ENCODE measurements around the gene DGKB.

The DGKB gene

DNA sequence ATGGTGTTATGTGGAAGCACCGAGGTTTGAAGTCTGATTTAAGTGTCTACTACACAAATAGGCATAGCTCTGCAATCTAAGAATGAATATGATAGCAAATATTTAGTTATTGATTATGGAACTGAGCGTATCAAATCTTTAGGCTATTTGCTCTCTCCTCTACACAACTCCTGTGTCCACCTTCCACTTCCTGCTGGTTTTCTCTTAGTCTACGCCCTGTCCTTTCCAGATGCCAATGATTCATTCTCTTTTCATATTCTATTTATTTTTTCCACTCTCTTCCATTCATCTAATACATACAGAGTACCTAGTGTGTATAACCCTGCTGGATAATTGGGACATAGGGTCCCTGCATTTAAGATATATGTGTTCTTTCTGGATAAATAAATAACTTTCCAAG lies 83.7 kb downstream of the DGKB start:
- no peak for DNase-seq

DNA sequence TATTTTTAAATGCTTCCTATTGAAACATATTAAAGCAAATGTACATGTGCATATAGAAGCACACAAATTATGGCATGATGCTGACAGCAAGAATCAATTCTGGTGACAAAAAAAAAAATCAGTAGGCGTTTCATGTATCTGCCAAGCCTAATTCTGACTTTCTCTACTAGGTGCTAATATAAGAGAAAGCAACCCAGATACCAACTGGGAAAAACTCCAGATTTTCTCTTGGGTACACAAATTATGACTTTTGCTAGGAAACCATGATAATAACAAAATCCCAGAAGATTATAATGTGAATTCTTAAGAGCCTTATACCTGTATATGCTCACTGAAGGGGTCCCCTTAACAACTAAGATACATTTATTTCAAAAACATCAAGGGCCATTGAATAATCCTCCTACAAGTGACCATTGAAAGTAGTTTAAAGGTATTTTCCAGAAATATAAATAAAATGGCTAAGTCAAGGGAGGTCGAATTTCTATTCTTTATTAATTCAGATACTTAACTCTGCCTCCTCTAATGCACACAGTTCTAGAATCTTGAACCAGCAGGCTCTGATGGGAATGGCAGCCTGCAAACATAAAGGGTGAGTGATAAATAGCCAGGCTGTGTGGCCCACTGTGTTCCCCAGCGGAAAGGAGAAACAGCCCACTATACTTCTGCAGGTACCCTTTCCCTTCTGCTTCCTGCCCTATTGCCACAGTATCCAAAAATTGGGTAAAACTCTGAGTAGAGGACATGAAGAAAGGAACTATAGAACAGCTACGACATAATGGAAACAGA lies 84.5 kb downstream of the DGKB start:
- DNase-seq = no peak

DNA sequence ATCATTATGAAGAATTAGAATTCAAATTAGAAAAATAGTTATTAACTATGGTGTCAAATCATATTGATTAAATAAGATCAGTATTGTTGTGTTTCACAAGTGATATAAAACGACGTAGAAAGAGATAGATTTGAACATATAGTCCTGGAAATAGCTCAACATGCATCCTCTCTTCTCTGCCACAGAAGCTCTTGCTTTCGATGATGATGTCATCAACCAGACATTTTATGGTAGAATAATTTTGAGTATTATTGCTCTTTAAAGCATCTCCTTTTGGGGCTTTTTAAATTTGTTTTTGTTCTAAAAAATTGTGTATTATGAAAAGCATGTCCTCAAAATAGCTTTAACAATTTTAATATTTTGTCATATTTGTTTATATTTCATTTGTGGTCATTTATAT lies 95.0 kb downstream of the DGKB start:
- no peak for DNase-seq

DNA sequence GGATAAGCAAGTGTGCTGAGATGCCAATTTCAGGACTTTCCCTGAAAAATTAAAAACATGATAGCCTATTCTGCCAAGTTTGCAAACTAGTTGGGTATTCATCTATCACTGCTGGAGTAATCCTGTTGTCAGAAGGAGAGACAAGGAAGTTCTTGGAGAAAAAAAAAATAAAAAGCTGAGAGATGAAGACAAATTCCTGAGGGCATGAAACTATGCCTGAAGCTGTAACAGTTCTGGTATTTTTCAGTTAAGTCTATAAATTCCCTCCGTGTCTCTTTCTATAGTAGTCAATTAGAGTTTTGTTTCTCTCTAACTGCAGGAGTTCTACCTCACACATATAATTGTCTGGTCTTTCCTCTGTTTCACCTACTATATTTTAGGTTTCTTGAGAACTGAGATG lies 95.7 kb downstream of the DGKB start:
- DNase-seq = no peak

DNA sequence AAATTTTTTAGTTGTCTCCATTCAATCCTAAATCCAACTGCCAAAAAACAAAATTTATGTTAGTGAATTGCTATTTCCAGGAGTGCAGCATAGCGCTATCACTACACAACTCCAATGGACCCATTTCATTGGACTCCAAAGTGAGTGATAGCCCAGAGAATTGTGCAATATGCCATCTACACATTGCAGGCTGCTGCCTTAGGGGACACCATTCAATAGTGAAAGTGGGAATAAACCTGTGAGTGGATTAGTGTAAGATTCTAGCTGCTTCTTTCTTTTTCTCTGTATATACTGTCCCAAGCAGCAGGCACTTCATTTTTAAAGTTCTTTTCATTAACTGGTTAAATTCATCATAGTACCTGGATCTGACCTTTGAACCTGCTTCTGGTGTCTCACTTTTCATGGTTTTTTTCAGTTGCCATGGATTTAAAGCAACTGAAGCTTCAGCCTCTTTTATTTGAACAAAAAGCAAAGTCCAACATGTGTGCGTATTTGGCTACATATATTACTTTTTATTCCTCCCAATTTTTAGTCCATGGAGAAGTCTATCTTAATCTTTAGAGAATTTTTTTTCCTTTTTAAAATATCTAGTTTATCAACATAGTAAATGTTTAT lies 97.3 kb downstream of the DGKB start:
- no peak for DNase-seq

DNA sequence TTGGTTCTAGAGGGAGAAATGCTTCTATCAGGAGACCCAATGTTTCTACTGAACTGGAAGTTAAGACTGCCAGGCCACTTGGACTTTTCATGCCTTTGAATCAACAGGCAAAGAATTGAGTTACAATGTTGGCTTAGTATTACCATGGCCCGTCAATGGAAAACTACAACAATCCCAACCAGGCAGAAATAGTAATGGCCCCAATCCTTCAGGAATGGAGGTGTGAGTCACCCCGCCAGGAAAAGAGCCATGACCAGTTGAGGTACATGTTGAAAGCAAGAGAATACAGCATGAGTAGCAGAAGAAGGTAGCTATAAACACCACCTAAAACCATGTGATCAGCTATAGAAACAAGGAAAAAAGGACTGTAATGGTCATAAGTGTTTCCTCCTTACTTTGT lies 101.9 kb downstream of the DGKB start:
- DNase-seq = no peak

DNA sequence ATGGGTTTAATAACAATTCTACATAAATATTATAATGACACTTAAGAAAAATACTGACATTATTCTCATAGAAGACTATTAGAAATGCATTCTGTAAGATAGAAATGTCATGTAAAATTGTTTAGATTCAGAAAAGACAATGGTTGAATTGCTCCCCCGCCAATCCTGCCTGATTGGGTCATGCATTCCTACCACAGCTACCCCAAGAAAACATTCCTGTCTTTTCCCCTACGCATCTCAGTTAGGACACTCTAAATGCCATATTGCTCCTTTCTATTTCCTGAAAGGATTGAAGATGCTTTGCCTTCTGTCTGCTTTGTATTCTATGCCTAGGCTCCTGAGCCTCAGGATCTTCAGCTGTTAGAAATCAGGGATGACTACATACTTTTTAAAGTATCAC lies 109.4 kb downstream of the DGKB start:
- DNase-seq = no peak

DNA sequence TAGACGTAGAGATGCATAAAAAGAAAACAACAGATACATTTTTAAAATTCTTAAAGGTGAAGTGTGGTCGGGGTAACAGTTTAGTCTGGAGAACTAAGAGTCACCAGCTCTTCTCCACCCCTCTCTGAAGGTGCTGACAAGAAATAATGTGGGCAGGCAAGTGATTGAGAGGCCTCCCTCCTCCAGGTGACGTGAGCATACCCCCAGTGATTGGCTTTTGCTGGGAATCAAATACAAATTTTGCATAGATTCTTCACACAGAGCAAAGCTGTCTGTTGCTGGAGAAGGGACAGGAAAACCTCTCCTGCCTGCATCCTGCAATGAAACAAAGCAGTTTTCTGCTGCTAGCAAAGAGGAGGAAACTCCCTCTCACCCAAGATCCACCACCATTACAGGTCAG lies 115.0 kb downstream of the DGKB start:
- no peak for DNase-seq

DNA sequence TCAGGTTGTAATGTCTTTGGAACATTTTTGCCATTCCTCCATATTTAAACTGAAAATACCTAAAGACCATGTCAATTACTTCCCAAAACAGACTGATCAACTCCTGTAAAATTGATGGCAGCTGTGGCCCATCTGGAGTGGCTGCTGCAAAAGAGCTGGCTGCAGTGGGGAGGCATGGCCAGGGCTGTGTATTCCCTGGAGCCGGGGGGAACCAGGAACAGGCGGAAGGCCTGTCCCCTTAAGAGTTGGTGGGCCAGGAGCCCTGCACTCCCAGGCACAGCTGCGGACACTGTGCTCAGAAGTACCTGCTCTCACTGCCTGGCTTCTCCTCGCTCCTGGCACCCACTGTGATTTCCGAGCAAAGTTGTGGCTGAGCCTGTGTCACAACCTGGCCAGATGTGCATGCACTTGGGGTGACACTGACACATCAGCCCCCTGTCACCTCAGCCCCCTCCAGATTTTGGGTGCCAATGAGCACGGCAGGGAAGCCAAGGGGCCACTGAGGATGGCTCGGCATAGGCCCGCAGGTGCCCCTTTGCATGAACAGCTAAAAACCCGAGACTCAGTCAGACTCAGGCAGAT lies 116.1 kb downstream of the DGKB start:
- no peak for DNase-seq

DNA sequence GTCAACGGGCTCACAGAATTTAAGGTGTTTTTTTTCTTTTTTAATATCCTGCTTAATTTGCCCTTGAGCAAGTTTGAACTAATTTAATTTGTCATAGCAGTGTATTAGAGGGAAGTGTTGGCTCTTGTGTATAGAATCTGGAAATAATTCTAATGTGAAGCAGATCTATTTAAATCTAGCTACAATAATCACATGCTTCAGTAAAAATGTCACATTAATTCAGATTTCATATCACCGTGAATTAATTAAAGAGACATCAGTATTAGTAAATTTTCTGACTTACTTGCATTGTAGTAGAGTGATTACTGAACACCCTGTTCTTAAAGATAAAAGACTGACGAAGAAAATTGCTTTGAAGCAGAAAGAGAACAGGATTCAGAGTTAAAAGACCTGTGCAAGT lies 124.7 kb downstream of the DGKB start:
- DNase-seq = no peak

DNA sequence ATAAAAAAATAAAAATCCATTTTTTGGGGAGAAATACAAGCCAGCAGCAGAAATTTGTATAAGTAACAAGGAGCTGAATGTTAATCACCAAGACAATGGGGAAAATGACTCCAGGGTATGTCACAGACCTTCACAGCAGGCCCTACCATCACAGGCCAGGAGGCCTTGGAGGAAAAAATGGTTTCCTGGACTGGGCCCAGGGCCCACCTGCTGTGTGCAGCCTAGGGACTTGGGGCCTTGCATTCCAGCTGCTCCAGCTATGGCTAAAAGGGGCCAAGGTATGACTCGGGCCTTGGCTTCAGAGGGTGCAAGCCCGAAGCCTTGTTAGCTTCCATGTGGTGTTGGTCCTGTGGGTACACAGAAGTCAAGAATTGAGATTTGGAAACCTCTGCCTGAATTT lies 126.3 kb downstream of the DGKB start:
- DNase-seq = no peak

DNA sequence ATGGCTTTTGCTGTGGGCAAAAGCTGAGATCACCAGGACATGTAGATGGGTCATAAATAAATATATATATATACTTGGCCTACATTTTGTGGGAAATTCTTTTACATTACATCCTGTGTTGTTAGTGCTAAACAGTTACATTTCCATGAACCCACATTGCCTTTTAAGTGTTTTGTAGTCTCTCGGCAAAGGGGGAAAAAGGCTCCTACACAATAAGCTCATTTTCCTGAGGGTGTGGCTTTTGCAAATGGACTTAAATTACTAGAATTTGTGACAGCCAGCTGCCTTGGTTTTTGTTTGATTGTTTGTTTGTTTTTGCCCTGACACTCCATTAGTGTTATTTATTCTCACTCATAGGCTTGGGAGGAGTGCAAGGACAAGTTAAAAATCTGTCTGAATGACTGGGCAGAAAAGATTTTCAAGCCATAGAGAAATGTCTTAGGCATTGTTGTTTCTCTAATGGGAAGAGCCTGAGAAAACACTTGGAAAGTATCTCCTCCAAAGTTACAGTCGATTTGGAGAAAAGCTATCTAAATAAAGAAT lies 128.8 kb downstream of the DGKB start:
- no peak for DNase-seq

DNA sequence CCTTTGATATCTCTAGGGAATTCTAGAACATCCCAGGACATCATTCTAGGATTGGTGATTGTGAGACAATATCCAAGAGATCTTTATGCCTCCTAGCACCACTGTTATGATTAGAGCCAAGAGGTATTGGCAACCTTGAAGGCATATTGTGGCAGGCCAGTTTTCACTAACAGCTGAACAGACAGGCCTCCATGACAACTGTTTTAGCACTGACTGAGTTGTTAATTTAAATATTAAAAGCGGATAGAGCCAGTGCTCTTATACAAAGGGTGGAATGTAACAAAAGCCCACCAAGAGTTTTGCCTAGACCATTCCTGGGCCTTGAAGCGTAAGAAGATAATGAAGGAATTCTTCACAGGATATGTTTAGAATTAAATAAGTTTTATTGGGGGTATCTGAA lies 131.9 kb downstream of the DGKB start:
- DNase-seq = no peak

DNA sequence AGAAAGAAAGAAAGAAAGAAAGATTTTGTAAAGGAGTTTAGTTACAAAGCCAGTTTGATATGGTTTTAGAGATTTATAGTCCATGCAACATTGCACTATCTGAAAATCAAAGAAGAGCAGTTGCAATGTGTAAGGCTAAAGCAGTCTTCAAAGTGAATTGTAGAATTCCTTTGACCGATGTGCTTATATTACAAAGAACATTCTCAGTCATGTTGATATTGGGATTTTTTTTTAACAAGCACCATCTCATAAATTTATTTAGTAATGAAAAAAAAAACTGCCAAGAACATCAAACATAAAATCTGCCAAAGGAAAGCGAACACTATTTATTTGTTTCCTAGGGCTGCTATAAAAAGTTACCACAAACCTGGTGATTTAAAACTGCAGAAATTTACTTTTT lies 133.3 kb downstream of the DGKB start:
- DNase-seq = no peak

DNA sequence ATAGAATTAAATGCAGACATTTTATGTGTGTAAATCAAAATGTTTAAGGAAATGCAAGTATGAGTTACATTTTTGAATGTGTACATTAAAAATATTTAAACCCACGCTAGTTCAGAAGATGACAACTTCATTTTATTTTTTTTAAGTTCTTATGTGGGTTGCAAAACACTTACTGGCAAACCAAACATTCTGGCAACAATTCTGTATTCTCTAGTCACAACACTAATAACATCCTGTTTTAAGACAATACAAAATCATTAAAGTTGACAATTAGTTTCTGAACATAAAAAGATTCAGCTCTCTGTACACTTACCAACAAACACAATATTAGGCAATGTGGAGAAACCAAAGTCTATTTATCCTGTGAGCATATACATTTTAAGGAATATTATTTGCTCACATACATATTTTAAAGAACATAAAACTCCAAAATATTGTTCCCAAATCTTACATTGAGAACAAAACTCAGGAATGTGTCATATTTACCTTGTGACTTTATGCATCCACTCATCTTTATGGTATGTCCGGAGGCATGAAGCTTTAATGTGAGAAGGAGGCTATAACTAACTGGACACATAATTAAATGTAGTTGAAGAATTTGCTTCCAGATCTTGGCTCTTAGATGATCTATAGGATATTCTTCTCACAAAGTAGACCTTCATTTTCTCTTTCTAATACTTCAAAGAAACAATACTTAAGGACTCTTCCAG lies 134.7 kb downstream of the DGKB start:
- DNase-seq = no peak

DNA sequence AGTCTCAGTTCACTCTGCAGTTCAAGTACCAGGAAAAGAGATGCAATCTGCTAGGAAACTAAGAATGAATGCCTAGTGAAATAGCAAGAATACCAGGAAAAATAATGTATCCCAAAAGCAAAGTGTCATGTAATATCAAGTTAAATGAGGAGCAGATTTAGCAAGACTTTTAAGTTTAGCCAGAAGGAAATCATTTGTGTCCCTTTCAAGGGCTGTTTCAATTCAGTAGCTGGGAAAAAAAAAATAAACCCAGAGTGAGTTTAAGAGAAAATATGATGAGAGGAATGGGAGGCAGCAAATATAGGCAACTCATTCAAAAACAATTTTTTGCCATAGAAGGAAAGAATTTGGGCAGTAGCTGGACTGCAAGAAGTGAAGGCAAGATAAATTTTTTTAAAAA lies 135.8 kb downstream of the DGKB start:
- no peak for DNase-seq

DNA sequence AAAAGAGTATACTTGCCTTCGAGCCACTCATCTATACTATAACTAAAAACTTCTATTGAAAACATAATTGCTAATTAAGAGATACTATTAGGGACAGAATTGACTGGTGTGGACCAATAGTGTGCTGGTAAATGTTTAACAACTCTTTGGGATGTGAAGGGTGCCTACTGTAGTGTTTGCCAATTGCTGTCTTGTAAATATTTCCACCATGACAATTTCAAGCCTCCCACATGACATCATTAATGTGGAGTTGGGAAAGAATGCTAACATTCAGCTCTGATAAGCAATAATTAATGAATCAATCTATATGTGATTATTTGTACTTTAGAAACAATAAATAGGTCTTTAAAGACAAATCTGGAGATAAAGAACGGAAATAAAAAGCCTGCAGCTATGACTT lies 136.8 kb downstream of the DGKB start:
- DNase-seq = no peak

DNA sequence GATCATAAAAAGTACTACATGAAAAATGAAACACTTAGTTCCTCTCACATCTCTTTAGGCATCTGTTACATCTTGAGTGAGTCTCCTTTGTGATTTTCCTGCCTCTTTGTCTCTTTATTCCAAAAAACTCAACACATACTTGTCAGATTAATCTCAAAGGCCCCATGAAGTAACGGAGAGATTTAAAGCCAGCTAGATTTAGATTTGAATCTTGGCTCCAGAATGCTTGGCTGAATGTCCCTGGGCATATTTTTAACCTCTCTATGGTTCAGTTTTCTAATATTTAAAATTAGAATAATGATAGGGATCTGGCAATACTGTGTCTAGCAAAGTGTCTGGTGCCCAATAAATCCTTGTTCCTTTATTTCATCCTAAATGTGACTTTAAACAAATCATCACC lies 140.0 kb downstream of the DGKB start:
- no peak for DNase-seq

DNA sequence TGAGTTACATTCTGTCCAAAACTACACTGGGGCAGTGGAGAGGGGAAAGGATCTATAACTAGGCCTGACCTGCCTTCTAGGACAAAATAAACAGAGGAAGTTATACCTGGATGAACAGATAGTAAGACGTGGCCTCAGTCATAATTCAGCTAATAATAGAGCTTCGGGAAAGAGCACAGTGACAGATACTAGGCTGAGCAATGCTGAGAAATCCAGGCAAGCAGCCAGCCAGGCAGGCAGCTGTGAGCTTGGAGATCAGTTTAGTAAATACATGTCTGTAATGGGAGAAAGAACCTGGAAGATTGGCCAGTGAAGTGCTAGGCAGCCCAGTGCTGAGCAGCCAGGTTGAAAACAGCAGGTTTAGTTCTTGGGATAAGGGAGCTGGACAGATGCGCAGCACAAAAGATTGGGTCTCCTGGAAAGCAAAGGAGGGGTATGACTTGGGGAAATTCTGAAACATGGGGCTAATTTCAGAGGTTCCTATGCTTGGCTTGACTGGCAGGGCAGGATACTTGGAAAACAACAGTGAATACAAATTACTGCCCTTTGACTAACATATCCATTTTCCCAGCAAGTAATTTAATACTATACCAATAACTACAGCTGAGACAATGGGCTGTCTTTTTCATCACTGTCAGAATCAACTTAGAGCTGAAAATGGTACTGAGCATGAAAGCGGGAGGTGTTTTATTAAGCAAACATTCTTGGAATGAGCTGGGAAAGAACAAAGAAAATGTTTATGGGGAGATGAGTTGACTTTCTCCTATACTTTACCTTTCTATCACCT lies 140.8 kb downstream of the DGKB start:
- DNase-seq = no peak

DNA sequence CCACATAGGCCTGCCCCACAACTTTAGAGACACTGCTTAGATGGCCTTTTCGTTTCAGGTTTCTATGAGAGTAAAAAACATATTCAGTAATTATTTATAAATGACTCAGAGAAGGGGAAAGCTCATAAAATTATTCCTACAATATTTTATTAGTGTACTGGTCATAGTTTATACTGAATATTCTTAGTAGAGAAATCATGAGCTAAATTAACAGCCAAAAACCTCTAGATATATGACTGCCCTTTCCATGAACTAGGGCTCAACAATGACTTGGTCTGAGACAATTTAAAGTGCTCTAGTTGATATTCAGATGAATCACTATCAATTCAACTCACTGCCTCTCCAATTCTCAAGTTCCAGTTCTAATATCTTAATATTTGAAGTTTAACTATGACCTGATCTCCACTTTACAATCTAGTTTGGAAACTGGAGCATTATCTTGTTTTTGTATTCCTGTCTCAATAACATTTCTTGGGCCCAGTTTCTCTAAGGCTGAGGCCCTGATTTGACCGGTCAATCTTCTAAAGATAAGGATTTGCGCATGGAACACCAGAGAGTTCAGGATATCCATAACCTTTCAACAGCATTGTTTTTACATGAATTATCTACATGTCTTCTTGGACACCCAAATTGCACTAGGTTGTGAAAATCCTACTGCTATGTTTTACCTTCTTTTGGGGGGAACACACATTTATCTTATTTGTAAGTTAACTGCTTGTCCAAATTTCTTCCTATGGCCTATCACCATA lies 141.6 kb downstream of the DGKB start:
- no peak for DNase-seq

DNA sequence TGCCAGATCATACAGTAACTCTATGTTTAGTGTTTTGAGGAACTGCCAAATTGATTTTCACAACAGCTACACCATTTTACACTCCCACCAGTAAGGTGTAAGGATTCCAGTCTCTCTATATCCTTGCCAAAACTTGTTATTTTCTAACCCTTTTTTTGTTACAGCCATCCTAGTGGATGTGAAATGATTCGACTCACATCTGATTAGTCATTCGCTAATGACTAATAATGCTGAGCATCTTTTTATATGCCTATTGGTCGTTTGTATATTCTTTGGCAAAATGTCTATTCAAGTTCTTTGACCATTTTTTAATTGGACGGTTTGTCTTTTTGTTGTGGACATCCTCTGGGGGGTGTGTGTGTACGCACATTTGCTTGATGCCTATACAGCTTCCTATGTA lies 142.8 kb downstream of the DGKB start:
- DNase-seq = no peak

DNA sequence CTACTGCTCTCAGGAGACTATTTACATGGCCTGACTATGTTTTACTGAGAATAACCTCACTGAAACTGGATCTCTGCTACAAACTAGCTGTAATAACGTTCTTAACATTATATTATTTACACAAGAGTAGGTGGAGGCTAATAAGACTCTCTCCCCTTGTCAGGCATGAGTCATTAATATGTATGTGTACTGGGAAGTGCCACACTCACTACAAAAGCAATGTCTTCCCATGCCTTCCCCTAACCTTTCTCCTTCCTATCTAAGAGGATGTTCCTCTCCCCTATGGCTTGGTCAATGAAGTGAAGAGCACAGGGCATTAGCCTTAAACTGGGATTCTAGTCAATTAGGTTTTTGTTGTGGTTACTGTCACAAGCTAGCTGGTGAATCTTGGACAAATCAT lies 147.9 kb downstream of the DGKB start:
- no peak for DNase-seq
